B cell (primary cell): ENCODE data around the gene USP37. TPM values are rescaled to one million over a fixed set of nuclear protein-coding genes. Genes with fewer than 3 reads are reported as not detected.

ENCODE experiments used
- ATAC-seq: fragments of 200-7000 bp; cut with Tn5 transposase; one replicate; pipeline ENCODE4 v1.10.0; 2021; ENCODE audit warnings: low read depth, mild to moderate bottlenecking, moderate number of reproducible peaks, moderate library complexity
- CTCF ChIA-PET: fragments of 350-600 bp; sonication (Branson Sonifier 250); formaldehyde crosslinking; loops from one replicate; lab custom pipeline; 2021; ENCODE audit warnings: antibody characterized with exemption, inconsistent platforms; lab: Charles Lee
- POLR2A ChIA-PET: fragments of 350-600 bp; sonication (Branson Sonifier 250); formaldehyde crosslinking; loops from one replicate; lab custom pipeline; 2021; ENCODE audit warnings: antibody characterized with exemption; lab: Charles Lee
- DNase-seq: peaks from one replicate; pipeline ENCODE4 v3.0.0; 2013
- H2AFZ ChIP-seq: 2 replicates; pipeline ENCODE4 v1.6.1; 2012; ENCODE audit warnings: mild to moderate bottlenecking, low read depth, low read length; ENCODE audit not compliant: insufficient read depth, poor library complexity, severe bottlenecking
- H3K27ac ChIP-seq, 2 donors: 1 replicate in 1 of 2; 2 replicates in 1 of 2; pipeline ENCODE4 v1.5.1; 2012 to 2013; ENCODE audit warnings: low read length in 2 of 2, mild to moderate bottlenecking in 2 of 2, moderate library complexity in 1 of 2
- H3K27me3 ChIP-seq, 4 experiments: fragments of 200-600 bp in 1 of 4; sonication (generic) in 1 of 4; replicated peaks in 1 of 4; 1 replicate in 2 of 4; 2 replicates in 2 of 4; pipeline versions ENCODE4 v1.6.1 to v1.7.0; 2013 to 2016; ENCODE audit warnings: low read length in 3 of 4, mild to moderate bottlenecking in 2 of 4, mixed read lengths in 1 of 4, moderate library complexity in 1 of 4; ENCODE audit not compliant: insufficient read depth in 4 of 4, control insufficient read depth in 3 of 4; ENCODE audit errors: control extremely low read depth in 1 of 4
- H3K36me3 ChIP-seq, 2 experiments: replicated peaks in 1 of 2; 1 replicate in 1 of 2; 2 replicates in 1 of 2; pipeline versions ENCODE4 v1.6.1 to v1.7.1; 2013; ENCODE audit warnings: low read length in 1 of 2; ENCODE audit not compliant: insufficient read depth in 2 of 2, control insufficient read depth in 1 of 2; ENCODE audit errors: control extremely low read depth in 1 of 2, extremely low read depth in 1 of 2
- H3K4me1 ChIP-seq, 2 donors: fragments of 200-600 bp in 1 of 2; sonication (generic) in 1 of 2; 1 replicate in 1 of 2; 2 replicates in 1 of 2; pipeline versions ENCODE4 v1.5.1 to v1.6.1; 2013 to 2017; ENCODE audit warnings: low read length in 2 of 2; ENCODE audit not compliant: control insufficient read depth in 2 of 2, insufficient read depth in 2 of 2
- H3K4me2 ChIP-seq: replicated peaks from 2 replicates; pipeline ENCODE3; 2012; ENCODE audit warnings: mild to moderate bottlenecking, low read depth, low read length; ENCODE audit not compliant: poor library complexity, severe bottlenecking
- H3K4me3 ChIP-seq, 5 experiments: fragments of 200-600 bp in 1 of 5; sonication (generic) in 1 of 5; 1 replicate in 3 of 5; 2 replicates in 2 of 5; pipeline versions ENCODE4 v1.5.1 to v1.7.0; 2011 to 2016; ENCODE audit warnings: low read length in 4 of 5, mild to moderate bottlenecking in 4 of 5, low read depth in 2 of 5, control low read depth in 1 of 5, moderate library complexity in 1 of 5; ENCODE audit not compliant: insufficient read depth in 1 of 5; ENCODE audit errors: control extremely low read depth in 1 of 5, extremely low read depth in 1 of 5
- H3K79me2 ChIP-seq: fragments of 200-600 bp; sonication (generic); one replicate; pipeline ENCODE4 v1.6.0; 2016; ENCODE audit warnings: low read length; ENCODE audit not compliant: control insufficient read depth, insufficient read depth
- H3K9ac ChIP-seq: fragments of 200-600 bp; sonication (generic); 2 replicates; pipeline ENCODE4 v1.6.1; 2017; ENCODE audit warnings: mild to moderate bottlenecking, low read length, moderate library complexity
- H3K9me3 ChIP-seq, 3 donors: one replicate each; pipeline versions ENCODE4 v1.6.1 to v1.7.1; 2013; ENCODE audit warnings: low read length in 2 of 3; ENCODE audit not compliant: control insufficient read depth in 2 of 3, insufficient read depth in 1 of 3; ENCODE audit errors: control extremely low read depth in 1 of 3
- H4K20me1 ChIP-seq: 2 replicates; pipeline ENCODE4 v1.6.0; 2012; ENCODE audit warnings: mild to moderate bottlenecking, low read length; ENCODE audit not compliant: insufficient read depth, control insufficient read depth, poor library complexity, severe bottlenecking
- H3K27ac Mint-ChIP-seq: one replicate; pipeline ENCODE4 v1.8.0; 2021; ENCODE audit warnings: mixed read lengths
- H3K27me3 Mint-ChIP-seq: one replicate; pipeline ENCODE4 v1.8.0; 2021; ENCODE audit warnings: mixed read lengths
- H3K4me1 Mint-ChIP-seq: one replicate; pipeline ENCODE4 v1.8.0; 2021; ENCODE audit warnings: mixed read lengths
- H3K4me3 Mint-ChIP-seq: one replicate; pipeline ENCODE4 v1.8.0; 2021; ENCODE audit warnings: mixed read lengths
- H3K9me3 Mint-ChIP-seq: one replicate; pipeline ENCODE4 v1.8.0; 2022; ENCODE audit warnings: mixed read lengths; ENCODE audit not compliant: insufficient read depth
- CTCF ChIP-seq: fragments of 200-600 bp; IDR thresholded peaks from one replicate; pipeline ENCODE4 v1.8.0; 2022; ENCODE audit warnings: antibody characterized with exemption, mild to moderate bottlenecking
- EZH2 ChIP-seq: IDR thresholded peaks from 2 replicates; pipeline ENCODE4 v1.6.1; 2012; ENCODE audit warnings: borderline replicate concordance, low read depth, mild to moderate bottlenecking, moderate library complexity, low read length; ENCODE audit not compliant: insufficient read depth, poor library complexity, severe bottlenecking
- WGBS: methylation state at CpG from one replicate; pipeline ENCODE4 v1.1.5; 2013; ENCODE audit warnings: missing lambda C conversion rate; ENCODE audit not compliant: insufficient coverage; 5-methylcytosine and 5-hydroxymethylcytosine counted together
- intact Hi-C: fragments of 100-400 bp; cut with micrococcal nuclease; formaldehyde crosslinking; loops from one replicate; pipeline ENCODE4 v1.10.0; 2022
- polyA plus RNA-seq: library from polyadenylated mRNA; depleted of rRNA; stranded (reverse); fragments of >200 nt; gene quantifications from 2 replicates; pipeline ENCODE4 v1.2.3, GENCODE V29; 2012
- total RNA-seq, 2 donors: library from RNA; stranded (reverse); fragments of 120-200 nt in 1 of 2; gene quantifications; 1 replicate in 1 of 2; 2 replicates in 1 of 2; pipeline versions ENCODE4 v1.2.3 to v1.2.4, GENCODE V29; 2013 to 2022

The USP37 gene
- total and polyA plus RNA-seq, 2 donors (not counting 1 experiment from before 2014, with no cell fraction given): 3.1 to 29.0 TPM

GRCh38 chr2:218523651-218524050 lies 44.5 kb downstream of the USP37 start:
- intact Hi-C loops: no loop called here
- Histone ChIP-seq H3K27ac (no peak overlapping the region), H2AFZ (no peak overlapping the region), H3K9ac (no peak overlapping the region), H3K4me2 (no peak overlapping the region), H3K27me3 (no peaks in the 10 kb centered on the region), H3K36me3 (peaks cover 13 to 30% of the 10 kb centered on the region in 2 experiments), H3K4me3 (no peak overlapping the region), H3K4me1 (no peaks in the 10 kb centered on the region), H4K20me1 (no peaks in the 10 kb centered on the region), H3K9me3 (peaks cover 0 to 4% (median 1%) of the 10 kb centered on the region in 3 donors), H3K79me2 (no peaks in the 10 kb centered on the region)
- no peak for ATAC-seq
- ChIA-PET CTCF (no interaction called here), POLR2A (no interaction called here)
- WGBS: no CpG with 5 or more reads among the region's 1 CpG
- no peak for TF ChIP-seq EZH2
- TF ChIP-seq CTCF: no peak
- Mint-ChIP-seq H3K4me1 (no peaks in the 10 kb centered on the region), H3K27ac (no peak overlapping the region), H3K9me3 (peaks cover 3% of the 10 kb centered on the region), H3K27me3 (no peaks in the 10 kb centered on the region), H3K4me3 (no peak overlapping the region)
- no peak for DNase-seq

GRCh38 chr2:218518876-218519275 lies 49.3 kb downstream of the USP37 start:
- no peak for TF ChIP-seq EZH2
- TF ChIP-seq CTCF: no peak
- intact Hi-C loops: no loop called here

More at GRCh38 chr2:218518876-218519275, 49.3 kb downstream of the USP37 start:
- POLR2A ChIA-PET: no interaction called here
- no peak overlapping the region for H3K27ac ChIP-seq
- H3K27me3 ChIP-seq: no peaks in the 10 kb centered on the region
- H3K4me2 ChIP-seq: no peak overlapping the region
- no peaks in the 10 kb centered on the region for H3K4me1 Mint-ChIP-seq
- H3K27ac Mint-ChIP-seq: no peak overlapping the region
- ATAC-seq: no peak
- H3K4me1 ChIP-seq: no peaks in the 10 kb centered on the region
- H3K27me3 Mint-ChIP-seq: no peaks in the 10 kb centered on the region
- no CpG with 5 or more reads among the region's 1 CpG for WGBS
- CTCF ChIA-PET: interaction anchor here (1.2 kb wide), 1 partner anchor 111 kb away, joined by 3 read pairs; no protein-coding TSS in a partner anchor
- H3K4me3 ChIP-seq: no peak overlapping the region
- DNase-seq: no peak
- no peaks in the 10 kb centered on the region for H3K79me2 ChIP-seq
- H4K20me1 ChIP-seq: no peaks in the 10 kb centered on the region
- H3K9me3 Mint-ChIP-seq: no peaks in the 10 kb centered on the region
- no peak overlapping the region for H3K9ac ChIP-seq
- H3K36me3 ChIP-seq: peaks cover 0 to 9% of the 10 kb centered on the region in 2 experiments
- H3K9me3 ChIP-seq: no peaks in the 10 kb centered on the region
- no peak overlapping the region for H2AFZ ChIP-seq
- H3K4me3 Mint-ChIP-seq: no peak overlapping the region
